Hematopoietic multipotent progenitor cell treated with erythropoietin and hydrocortisone succinate and interleukin-3 and kit ligand, for 8 days (in vitro differentiated cells): ENCODE measurements around the gene RBBP5.

ENCODE experiments used
- DNase-seq: peaks from one replicate; pipeline ENCODE4 v3.0.0-alpha.2; 2015

Gene RBBP5

DNA sequence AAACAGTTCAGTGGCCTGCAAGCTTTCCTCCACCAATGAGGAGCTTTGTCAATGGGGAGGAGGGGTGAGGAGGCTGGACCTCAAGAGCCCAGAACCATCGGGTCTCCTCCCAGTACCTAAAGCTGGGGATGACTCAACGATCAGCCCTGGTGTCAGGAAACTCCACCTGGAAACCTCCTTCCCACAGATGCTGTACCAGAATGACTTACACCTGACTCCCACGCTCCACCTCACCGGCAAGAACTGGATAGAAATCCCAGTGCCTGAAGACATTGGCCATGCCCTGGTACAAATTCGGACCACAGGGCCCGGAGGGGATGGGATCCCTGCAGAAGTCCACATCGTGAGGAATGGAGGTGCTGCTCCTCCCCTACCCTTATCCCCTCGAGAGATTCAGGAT is 48.9 kb downstream of the RBBP5 start:
- DNase-seq = no peak

DNA sequence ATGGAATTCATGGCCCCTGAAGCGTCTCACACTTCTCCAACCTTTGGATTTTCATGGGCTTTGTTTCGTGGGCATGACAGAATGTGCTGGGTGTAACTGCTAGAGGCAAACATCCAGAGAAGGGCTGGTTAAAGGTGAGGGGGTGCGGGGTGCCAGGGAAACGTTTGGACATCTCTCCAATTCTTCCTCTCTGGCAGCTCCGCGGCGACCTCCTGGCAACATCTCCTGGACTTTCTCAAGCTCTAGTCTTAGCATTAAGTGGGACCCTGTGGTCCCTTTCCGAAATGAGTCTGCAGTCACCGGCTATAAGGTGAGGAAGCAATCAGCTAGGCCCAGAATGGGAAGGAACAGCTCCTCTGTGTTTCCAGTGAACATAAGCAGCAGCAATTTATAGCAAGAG is 49.5 kb downstream of the RBBP5 start:
- DNase-seq = no peak

DNA sequence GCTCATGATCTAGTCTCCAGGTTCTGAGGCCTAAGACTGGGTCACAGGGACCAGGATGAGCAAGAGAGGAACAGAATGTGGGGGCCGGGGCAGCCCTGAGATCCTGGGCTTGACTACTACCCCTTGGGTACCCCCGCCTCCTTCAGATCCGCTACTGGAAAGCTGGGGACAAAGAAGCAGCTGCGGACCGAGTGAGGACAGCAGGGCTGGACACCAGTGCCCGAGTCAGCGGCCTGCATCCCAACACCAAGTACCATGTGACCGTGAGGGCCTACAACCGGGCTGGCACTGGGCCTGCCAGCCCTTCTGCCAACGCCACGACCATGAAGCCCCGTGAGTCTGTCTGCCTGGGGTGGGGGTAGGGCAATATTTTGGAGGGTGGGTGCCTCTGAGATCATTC is 50.0 kb downstream of the RBBP5 start:
- DNase-seq = no peak

DNA sequence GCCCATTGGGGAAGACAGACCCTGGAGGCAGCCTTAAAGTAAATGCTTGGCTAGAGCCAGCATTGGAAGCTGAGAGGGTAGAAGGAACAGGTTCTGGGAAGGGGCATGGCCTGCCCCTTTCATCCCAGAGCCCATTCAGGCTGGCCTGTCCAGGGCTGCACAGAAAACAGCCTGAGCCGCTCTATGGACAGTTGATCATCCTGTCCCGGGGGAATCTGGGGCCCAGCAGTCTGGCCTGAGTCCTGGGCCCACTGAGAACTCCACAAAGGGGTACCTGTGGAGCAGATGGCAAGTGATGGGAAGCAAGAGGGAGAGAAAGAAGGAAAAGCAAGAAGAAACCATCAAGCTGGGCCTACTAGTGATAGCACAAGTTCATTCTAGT is 50.8 kb downstream of the RBBP5 start:
- no peak for DNase-seq

DNA sequence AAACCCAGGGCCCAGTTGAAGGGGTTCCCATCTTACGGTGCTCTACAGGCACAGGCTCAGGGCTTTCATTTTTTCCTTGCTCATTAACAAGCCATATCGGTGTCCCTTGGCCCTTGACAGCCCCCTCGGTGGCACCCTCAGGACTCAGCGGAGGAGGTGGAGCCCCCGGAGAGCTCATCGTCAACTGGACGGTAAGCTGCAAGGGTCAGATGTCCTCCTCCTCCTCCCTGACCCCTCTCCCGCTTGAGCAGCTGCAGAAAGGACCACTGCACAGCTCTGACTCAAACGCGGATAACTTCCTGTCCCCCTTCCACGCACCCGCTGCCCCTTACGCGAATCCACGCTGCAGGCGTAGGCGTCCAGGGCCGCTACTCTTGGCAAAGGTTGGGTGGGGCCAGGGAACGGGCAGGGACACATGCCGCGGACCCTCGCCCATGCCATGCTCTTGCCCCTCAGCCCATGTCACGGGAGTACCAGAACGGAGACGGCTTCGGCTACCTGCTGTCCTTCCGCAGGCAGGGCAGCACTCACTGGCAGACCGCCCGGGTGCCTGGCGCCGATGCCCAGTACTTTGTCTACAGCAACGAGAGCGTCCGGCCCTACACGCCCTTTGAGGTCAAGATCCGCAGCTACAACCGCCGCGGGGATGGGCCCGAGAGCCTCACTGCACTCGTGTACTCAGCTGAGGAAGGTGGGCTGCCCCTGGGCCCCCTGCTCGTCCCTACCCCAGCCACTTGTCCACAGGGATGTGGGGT is 52.2 kb downstream of the RBBP5 start:
- DNase-seq = no peak

DNA sequence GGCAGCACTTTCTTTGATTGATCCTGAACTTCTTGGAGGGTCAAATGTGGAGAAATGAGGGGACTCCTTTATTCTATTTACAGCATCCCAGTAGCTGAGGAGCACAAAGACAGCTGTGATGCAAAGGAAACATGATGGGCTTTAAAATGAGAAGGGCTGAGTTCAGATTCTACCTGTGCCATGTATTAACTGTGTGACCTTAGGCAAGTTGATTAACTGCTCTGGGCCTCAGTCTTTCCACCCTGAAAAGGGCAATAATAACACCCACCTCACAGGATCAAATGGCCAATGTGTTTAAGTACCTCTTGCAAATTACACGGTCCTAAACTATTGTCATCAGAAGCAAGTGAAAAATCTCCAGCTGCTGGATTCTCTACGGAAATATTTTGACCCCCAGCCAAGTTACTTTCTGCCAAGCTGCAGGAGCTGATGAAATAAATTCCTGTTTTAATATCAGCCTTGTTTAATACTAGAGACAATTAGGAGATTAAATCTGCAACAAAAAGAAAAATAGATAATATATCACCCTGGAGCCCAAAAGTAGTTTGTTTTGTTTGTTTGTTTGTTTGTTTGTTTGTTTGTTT is 53.2 kb downstream of the RBBP5 start:
- no peak for DNase-seq

DNA sequence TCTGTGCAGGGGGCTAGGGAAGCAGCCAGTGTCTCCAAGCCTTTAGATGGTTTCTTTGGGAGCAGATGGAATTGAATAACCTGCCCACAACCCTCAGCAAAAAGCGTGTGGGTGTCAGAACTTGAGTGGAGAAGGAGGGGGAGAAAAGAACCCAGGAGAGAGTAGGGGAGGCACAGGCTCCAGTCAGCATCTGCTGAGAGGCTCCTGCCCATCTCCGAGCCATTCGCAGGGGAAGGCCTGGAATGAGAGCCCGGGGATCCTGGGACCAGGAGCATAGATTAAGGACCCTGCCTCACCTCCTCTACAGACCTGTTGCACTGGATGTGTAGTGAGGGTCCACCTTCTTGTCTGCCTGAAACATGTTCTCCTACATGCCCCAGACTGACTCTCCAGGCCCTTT is 53.8 kb downstream of the RBBP5 start:
- no peak for DNase-seq

DNA sequence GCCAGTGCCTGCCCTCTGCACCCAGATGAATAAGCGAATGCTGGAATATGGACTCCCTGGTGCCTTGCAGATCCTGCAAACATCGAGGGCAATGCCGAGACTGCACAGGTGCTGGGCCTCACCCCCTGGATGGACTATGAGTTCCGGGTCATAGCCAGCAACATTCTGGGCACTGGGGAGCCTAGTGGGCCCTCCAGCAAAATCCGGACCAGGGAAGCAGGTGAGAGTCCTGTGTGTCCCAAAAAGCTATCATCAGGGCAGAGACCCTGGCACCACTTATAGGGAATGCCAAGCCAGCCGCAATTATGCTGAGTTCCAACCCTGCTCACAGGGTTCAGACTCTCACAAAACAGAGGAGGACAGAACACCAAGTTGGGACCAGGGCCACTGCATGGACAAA is 54.7 kb downstream of the RBBP5 start:
- DNase-seq = no peak

DNA sequence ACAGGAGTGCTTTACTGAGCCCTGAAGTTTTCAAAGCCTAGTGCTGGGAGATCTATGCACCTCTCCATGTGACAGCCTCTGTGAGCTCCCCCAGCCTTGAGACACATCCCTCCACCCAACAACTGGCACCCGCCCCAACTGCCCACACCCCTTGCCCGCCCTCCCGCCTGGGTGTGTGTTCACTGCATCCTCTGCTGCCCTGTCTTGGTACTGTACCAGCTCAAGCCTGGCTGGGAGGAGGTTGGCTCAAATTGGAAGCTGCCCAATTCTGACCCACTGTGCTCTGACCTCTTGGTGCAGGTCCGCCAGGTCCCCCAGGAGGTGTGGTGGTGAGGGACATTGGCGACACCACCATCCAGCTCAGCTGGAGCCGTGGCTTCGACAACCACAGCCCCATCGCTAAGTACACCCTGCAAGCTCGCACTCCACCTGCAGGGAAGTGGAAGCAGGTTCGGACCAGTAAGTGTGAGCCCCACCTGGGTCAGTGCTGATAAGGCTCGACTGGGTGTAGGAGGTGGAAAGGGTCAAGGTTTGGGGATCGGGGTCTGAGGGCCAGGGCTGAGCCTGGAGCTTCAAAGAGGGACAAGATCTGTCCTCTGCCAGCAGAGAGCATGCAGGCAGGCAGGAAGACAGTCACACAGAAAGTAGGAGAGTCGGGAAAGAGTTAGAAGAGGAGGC is 55.5 kb downstream of the RBBP5 start:
- peak; percentile 61 for DNase-seq

DNA sequence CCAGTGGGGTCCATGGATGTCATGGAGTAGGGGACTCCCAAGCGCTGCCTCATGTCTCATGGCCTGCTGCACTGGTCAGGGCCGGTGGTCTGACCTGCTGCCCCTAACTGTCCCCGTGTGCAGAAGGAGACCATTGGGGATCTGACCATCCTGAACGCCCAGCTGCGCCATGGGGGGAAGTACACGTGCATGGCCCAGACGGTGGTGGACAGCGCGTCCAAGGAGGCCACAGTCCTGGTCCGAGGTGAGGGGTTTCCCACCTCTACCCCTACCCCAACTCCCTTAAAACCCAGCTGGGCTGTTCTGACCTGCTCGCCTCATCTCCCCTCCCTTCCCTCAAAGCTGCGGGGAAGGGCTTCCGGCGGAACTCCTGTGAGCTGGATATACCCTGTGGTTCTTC is 56.1 kb downstream of the RBBP5 start:
- no peak for DNase-seq

DNA sequence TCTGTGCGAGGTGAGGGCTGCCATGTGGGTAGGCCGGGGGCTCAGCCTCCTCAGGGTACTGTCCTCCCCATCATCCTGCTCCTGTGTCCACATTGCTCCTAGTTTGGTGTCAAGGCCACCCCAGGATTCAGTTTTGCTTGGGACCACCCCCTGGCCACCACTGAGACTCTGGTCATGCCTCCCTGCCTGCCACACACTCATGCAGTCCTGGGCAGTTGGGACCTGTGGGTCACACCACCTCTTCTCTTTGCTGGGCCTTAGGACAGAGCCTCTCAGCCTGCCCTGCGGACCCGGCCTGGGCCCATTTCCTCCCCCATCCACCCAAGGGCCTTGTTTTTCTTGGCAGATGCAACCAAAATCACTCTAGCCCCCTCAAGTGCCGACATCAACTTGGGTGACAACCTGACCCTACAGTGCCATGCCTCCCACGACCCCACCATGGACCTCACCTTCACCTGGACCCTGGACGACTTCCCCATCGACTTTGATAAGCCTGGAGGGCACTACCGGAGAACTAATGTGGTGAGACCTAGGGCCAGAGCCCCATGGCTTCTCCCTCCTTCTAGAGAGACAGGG is 56.9 kb downstream of the RBBP5 start:
- DNase-seq = no peak

DNA sequence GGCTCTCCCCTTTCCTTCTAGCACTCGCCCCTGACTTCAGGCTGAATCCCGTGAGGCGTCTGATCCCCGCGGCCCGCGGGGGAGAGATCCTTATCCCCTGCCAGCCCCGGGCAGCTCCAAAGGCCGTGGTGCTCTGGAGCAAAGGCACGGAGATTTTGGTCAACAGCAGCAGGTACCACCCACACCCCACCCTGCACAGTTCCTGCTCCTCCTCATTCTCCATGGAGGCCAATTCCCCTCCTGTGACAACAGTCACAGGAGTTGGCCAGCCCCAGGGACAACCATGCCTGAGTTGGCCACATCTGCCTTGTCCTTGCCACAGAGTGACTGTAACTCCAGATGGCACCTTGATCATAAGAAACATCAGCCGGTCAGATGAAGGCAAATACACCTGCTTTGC is 57.5 kb downstream of the RBBP5 start:
- DNase-seq = no peak

DNA sequence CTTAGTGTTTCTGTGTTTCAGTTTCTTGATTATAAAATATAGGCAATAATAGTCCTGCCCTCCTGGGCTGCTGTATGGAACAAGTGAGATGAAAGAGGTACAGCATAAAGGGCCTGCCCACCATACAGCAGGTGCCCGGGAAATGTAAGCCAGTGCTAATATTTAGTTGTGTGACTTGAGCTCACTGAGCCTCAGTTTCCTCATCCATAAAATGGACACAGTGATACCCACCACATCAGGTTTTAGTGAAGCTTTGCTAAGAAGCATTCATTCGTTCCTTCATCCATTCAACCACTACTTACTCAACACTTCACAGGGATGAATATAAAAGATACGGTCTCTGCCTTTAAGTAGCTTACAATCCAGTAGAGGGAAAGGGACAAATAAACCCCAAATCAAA is 58.9 kb downstream of the RBBP5 start:
- DNase-seq = no peak

DNA sequence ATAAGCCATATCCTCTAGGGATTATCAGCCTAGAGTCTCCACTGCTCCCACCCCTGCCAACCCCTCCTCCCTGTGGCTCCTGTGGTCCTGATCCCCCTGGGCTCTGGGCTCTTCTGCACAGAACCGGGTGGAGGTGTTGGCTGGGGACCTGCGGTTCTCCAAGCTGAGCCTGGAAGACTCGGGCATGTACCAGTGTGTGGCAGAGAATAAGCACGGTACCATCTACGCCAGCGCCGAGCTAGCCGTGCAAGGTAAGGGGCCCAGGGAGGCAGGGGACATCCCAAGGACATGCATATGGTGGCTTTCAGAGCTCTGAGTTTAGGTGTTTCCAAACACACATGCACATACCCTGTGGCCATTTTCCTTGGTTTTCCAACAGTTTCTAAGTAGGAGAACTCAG is 59.5 kb downstream of the RBBP5 start:
- DNase-seq = no peak

DNA sequence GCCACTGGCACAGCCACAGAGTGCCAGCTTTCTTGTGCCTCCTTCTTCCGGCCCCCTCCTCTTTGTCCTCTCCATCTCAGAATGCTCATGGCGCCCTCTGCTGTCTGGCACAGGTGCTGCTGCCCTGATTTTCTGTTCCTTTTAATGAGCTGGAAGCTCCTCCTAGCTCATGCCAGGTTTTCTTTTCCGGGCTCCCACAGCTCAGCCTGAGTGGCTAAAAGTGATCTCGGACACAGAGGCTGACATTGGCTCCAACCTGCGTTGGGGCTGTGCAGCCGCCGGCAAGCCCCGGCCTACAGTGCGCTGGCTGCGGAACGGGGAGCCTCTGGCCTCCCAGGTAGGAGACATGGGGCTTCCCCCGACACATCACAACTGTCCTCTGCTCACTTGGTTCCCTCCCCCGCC is 60.1 kb downstream of the RBBP5 start:
- DNase-seq = peak; percentile 71

DNA sequence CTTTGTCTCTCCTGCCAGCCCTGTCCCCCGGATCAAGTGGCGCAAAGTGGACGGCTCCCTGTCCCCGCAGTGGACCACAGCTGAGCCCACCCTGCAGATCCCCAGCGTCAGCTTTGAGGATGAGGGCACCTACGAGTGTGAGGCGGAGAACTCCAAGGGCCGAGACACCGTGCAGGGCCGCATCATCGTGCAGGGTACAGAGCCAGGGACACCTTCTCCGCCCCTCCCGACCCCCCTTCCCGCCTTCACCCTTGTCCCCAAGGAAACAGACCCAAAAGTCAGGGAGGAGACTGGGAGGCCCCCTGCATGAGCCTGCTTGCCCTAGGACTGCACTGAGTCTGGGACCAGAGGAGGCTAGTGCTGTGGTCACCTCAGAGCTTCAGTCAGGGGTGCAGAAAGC is 60.6 kb downstream of the RBBP5 start:
- no peak for DNase-seq

DNA sequence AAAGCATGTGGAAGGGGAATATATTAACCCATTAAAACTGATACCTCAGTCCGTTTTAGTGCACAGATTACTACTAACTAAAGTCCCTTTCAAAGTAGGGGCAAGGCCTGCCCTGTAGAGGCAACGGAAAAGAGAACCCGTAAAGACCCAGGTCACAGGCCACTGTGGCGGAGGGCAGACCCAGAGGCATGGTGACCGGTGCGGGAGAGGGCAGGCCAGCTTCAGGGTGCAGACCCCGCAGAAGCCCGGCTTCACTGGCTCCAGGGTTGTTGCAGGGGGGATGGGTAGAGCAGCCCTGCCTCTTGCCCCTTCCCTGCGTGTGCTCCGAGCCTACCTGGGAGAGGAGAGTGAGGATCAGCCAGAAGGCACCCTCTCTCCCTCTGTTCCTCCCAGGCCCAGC is 61.0 kb downstream of the RBBP5 start:
- no peak for DNase-seq

DNA sequence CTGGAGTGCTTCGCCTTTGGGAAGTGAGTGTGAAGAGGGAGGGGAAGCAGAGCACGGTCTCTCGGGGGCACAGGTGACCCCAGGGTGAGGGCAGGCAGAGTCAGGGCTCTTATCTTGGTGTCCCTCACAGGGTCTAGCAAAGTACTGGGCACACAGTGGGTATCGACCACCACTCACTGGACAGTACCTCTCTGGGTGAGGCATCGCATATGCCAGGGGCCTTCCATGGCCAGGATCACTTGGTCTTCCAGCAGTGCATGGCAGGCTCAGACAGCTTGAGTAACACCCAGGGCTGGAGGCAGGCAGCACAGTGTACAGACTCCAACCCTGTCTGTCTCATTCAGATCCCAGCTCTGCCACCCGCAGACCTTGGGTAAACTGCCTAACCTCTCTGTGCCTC is 62.1 kb downstream of the RBBP5 start:
- DNase-seq = no peak

DNA sequence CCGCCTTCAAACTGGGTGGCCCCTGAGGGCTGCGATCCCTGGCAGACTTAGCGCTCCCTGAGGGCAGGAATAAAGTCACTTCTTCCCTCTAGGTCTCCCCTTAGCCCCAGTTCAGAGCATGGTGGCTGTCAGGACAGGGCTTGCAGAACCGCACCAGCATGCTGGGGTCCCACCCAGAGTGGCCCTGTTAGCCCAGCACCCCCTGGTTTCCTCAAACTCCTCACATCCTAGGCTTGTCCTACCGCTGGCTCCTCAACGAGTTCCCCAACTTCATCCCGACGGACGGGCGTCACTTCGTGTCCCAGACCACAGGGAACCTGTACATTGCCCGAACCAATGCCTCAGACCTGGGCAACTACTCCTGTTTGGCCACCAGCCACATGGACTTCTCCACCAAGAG is 62.9 kb downstream of the RBBP5 start:
- no peak for DNase-seq

DNA sequence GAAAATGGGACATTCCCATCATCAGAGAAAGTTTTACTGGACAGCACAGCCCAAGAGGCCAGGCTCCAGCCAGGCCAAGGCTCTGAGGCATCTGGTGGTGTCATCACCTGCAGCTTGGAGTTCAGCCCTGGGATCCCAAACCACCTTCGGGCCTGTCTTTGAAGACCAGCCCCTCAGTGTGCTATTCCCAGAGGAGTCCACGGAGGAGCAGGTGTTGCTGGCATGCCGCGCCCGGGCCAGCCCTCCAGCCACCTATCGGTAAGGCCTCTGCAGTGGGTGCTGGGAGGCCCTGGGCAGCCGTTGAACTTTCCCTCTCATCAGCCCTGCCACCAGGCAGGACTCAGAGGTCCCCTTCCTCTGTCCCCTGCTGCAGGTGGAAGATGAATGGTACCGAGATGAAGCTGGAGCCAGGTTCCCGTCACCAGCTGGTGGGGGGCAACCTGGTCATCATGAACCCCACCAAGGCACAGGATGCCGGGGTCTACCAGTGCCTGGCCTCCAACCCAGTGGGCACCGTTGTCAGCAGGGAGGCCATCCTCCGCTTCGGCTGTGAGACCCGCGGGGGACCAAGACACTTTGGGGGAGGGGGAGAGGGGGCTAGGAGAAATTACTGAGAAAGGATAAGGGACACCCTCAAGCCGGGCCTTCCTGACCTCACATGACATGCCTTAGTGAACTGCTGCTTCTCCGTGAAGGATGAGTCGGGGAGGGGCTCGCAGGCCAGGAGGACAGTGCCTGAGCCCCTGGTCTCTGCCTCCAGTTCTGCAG is 63.8 kb downstream of the RBBP5 start:
- DNase-seq = no peak

DNA sequence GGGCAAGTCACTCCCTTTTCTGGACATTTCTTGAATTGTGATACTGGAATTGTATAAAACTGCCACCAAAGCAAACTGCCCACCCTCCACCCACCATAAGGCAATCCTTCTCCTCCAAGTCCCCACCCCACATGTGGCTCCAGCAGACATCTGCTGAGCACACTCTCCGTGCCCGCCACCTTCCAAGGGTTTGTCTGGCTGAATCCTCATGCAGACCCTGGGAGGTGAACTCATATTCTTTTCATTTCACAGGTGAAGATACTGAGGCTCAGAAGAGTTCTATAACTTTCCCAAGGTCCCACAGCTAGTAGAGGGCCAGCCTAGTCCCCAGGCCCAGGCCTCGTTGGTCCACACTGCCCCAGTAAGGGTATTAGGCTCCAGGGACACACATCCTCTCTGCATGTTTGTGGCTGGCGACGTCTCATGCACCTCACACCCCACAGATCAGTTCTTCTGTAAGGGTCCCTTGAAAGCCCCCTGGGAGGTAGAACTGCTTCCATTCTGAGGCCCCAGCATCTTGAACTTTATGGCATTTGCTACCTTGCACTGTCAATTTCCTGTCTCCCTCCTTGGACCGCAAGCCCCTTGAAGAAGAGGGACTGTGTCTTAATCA is 64.7 kb downstream of the RBBP5 start:
- no peak for DNase-seq

DNA sequence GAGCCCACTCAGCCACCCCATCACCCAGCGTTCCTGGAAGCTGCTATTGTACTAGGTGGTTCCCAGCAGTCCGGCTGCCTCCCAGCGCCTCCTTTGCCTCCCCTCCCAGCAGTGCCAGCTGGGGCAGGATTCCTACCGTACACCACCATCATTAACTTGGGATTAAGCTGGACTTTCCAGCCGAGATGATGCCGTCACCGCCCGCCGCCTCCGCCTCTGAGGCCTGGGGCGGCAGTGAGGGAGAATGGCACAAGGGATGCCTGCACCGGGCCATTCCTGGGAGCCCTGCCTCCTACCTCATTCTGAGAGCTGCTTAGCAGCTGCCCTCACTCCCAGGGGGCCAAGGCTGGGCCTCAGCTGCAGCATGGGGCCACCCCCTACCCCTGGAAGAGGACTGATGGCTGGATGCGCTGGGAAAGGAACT is 65.6 kb downstream of the RBBP5 start:
- no peak for DNase-seq

DNA sequence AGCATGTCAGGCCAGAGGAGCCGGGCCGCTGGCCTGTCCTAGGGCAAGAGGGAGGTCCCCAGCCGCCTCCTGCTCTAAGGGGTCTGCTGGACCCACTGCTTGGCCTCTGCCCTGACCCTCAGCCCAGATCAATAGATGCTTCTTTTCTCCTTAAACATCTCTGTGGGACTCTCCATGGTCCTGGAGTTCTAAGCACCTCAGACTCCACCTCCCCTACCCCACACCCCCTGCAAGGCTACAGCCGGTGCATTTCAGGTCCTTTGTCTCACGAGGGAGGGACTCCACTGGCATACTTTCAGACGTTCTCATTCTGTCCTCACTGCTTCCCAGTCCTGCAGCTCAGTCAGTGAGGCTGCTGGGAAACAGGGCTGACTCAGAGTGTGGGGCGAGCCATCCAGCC is 67.8 kb downstream of the RBBP5 start:
- no peak for DNase-seq
